Keratinocyte (primary cell): ENCODE data around the gene TEX13C. TPM values are rescaled to one million over a fixed set of nuclear protein-coding genes. Genes with fewer than 3 reads are reported as not detected.
"Not testable (repeated sequence)": the region's sequence is repeated elsewhere in the genome, so short reads cannot be mapped to it uniquely, and the experiment has no call there.

ENCODE experiments used
- DNase-seq: peaks from one replicate; pipeline ENCODE4 v3.0.0-alpha.2; 2011; ENCODE audit warnings: low read depth, missing footprints, low spot score
- FAIRE-seq: peaks from 2 replicates; lab custom pipeline; 2011; peaks lifted over from hg19 to GRCh38; lab: Jason Lieb, UNC
- H2AFZ ChIP-seq: 2 replicates; pipeline ENCODE4 v1.6.0; 2012; ENCODE audit warnings: low read length, control low read depth, inconsistent platforms; ENCODE audit not compliant: control insufficient read depth
- H3K27ac ChIP-seq: 2 replicates; pipeline ENCODE4 v1.5.1; 2011; ENCODE audit warnings: low read length; ENCODE audit not compliant: control insufficient read depth, insufficient read depth
- H3K27me3 ChIP-seq: 3 replicates; pipeline ENCODE4 v1.6.0; 2011; ENCODE audit warnings: low read length; ENCODE audit not compliant: control insufficient read depth, insufficient read depth; ENCODE audit errors: extremely low read depth
- H3K36me3 ChIP-seq, 2 experiments: 2 replicates in 1 of 2; 3 replicates in 1 of 2; pipeline ENCODE4 v1.5.1; 2011; ENCODE audit warnings: low read length in 2 of 2, mild to moderate bottlenecking in 1 of 2; ENCODE audit not compliant: control insufficient read depth in 2 of 2, insufficient read depth in 2 of 2; ENCODE audit errors: extremely low read depth in 1 of 2
- H3K4me1 ChIP-seq: 3 replicates; pipeline ENCODE4 v1.5.1; 2011; ENCODE audit warnings: low read length; ENCODE audit not compliant: control insufficient read depth, insufficient read depth; ENCODE audit errors: extremely low read depth
- H3K4me2 ChIP-seq: 3 replicates; pipeline ENCODE4 v1.6.0; 2011; ENCODE audit warnings: low read depth, low read length; ENCODE audit not compliant: control insufficient read depth, insufficient read depth; ENCODE audit errors: extremely low read depth
- H3K4me3 ChIP-seq, 3 experiments: fragments of 200-600 bp in 1 of 3; sonication (generic) in 1 of 3; 2 replicates in 2 of 3; 3 replicates in 1 of 3; pipeline ENCODE4 v1.5.1; 2011 to 2016; ENCODE audit warnings: low read length in 3 of 3, mild to moderate bottlenecking in 3 of 3, control low read depth in 2 of 3, inconsistent platforms in 1 of 3, low read depth in 1 of 3, mixed read lengths in 1 of 3, mixed run types in 1 of 3, moderate library complexity in 1 of 3; ENCODE audit not compliant: control insufficient read depth in 2 of 3, insufficient read depth in 2 of 3; ENCODE audit errors: extremely low read depth in 1 of 3
- H3K79me2 ChIP-seq: 2 replicates; pipeline ENCODE4 v1.6.0; 2012; ENCODE audit warnings: low read length; ENCODE audit not compliant: control insufficient read depth, insufficient read depth
- H3K9ac ChIP-seq: 3 replicates; pipeline ENCODE4 v1.6.0; 2011; ENCODE audit warnings: low read length; ENCODE audit not compliant: control insufficient read depth, insufficient read depth; ENCODE audit errors: extremely low read depth
- H3K9me1 ChIP-seq: 3 replicates; pipeline ENCODE4 v1.6.0; 2011; ENCODE audit warnings: low read length; ENCODE audit not compliant: control insufficient read depth, insufficient read depth; ENCODE audit errors: extremely low read depth
- H3K9me3 ChIP-seq: 2 replicates; pipeline ENCODE4 v1.5.1; 2012; ENCODE audit warnings: low read depth, low read length; ENCODE audit not compliant: control insufficient read depth
- H4K20me1 ChIP-seq: 3 replicates; pipeline ENCODE4 v1.6.0; 2011; ENCODE audit warnings: low read length; ENCODE audit not compliant: control insufficient read depth, insufficient read depth; ENCODE audit errors: extremely low read depth
- CTCF ChIP-seq, 3 experiments: IDR thresholded peaks in 1 of 3; conservative IDR thresholded peaks in 1 of 3; optimal IDR thresholded peaks in 1 of 3; 2 replicates in 2 of 3; 3 replicates in 1 of 3; pipeline versions ENCODE3 to v1.5.1; 2011; ENCODE audit warnings: low read length in 3 of 3, mild to moderate bottlenecking in 3 of 3, moderate library complexity in 2 of 3, control low read depth in 1 of 3, inconsistent platforms in 1 of 3; ENCODE audit not compliant: insufficient read depth in 2 of 3; ENCODE audit errors: extremely low read depth in 1 of 3
- EZH2 ChIP-seq: IDR thresholded peaks from one replicate; pipeline ENCODE4 v1.6.1; 2012; ENCODE audit warnings: inconsistent platforms, mild to moderate bottlenecking, low read length, moderate library complexity
- dilution Hi-C: fragments of 300-500 bp; cut with MboI; formaldehyde crosslinking; loops from one replicate; pipeline ENCODE4 v1.7.0; 2020; ENCODE audit warnings: low sequenced_read_pairs; ENCODE audit not compliant: extremely low pct_ligation_motif_present
- polyA plus RNA-seq, 5 experiments: library from polyadenylated mRNA; depleted of rRNA in 3 of 5; stranded (reverse) in 3 of 5; stranded (forward) in 1 of 5; unstranded in 1 of 5; fragments of >200 nt; gene quantifications; 1 replicate in 1 of 5; 2 replicates in 3 of 5; 3 replicates in 1 of 5; pipeline versions ENCODE4 v1.2.1 to v1.2.3, GENCODE V29; 2011 to 2012; ENCODE audit warnings: missing spikeins in 2 of 5, low read depth in 1 of 5, low replicate concordance in 1 of 5

TEX13C gene
- polyA plus RNA-seq, 1 donor (not counting 4 experiments of a cell fraction or from before 2014, with no cell fraction given), result not detected

- no peaks in the 10 kb centered on the region for H3K36me3 ChIP-seq
- no peaks in the 10 kb centered on the region for H3K9me1 ChIP-seq
- H3K27ac ChIP-seq, result no peak overlapping the region
- FAIRE-seq (no peak), DNase-seq (no peak)
- TF ChIP-seq EZH2 (no peak), CTCF (optimal IDR thresholded peaks at IDR 0.05 in 1 of 3, IDR thresholded peaks at IDR 0.05 in 1 of 3, conservative IDR thresholded peaks at IDR 0.05 in 1 of 3; ENCODE audit: extremely low read depth in 1 of 3, insufficient read depth in 2 of 3, low read length in 3 of 3) (no peak)
- no peaks in the 10 kb centered on the region for H4K20me1 ChIP-seq
- dilution Hi-C loops, result no loop called here
- no peaks in the 10 kb centered on the region for H3K9me3 ChIP-seq
- no peaks in the 10 kb centered on the region for H3K27me3 ChIP-seq
- H3K4me2 ChIP-seq, result no peak overlapping the region
- no peaks in the 10 kb centered on the region for H3K79me2 ChIP-seq
- no peak overlapping the region for H3K4me3 ChIP-seq
- H3K4me1 ChIP-seq, result no peaks in the 10 kb centered on the region
- H2AFZ ChIP-seq, result no peak overlapping the region
- H3K9ac ChIP-seq, result no peak overlapping the region
Observed at GRCh38 chrX:125308653-125309052, 11.0 kb upstream of the TEX13C start.

GRCh38 chrX:125319166-125319565, 505 bp upstream of the TEX13C start:
- H3K9me3 ChIP-seq, H2AFZ ChIP-seq, H3K36me3 ChIP-seq, dilution Hi-C loops, H3K27me3 ChIP-seq, H3K79me2 ChIP-seq, H3K9me1 ChIP-seq, DNase-seq, H3K4me1 ChIP-seq, H3K4me3 ChIP-seq, H3K9ac ChIP-seq, H3K4me2 ChIP-seq, H3K27ac ChIP-seq, FAIRE-seq, H4K20me1 ChIP-seq: not testable (repeated sequence)

GRCh38 chrX:125322431-125322830, 2.8 kb downstream of the TEX13C start:
- DNase-seq (no peak), FAIRE-seq (no peak)
- H3K9me1 ChIP-seq, result no peaks in the 10 kb centered on the region
- H3K4me1 ChIP-seq, result no peaks in the 10 kb centered on the region
- no peaks in the 10 kb centered on the region for H3K79me2 ChIP-seq
- H3K4me3 ChIP-seq, result no peak overlapping the region
- H3K27ac ChIP-seq, result no peak overlapping the region
- no peak overlapping the region for H3K9ac ChIP-seq
- H4K20me1 ChIP-seq, result no peaks in the 10 kb centered on the region
- dilution Hi-C loops, result no loop called here
- no peak overlapping the region for H3K4me2 ChIP-seq
- H3K27me3 ChIP-seq, result no peaks in the 10 kb centered on the region
- no peak for TF ChIP-seq EZH2
- TF ChIP-seq CTCF (optimal IDR thresholded peaks at IDR 0.05 in 1 of 3, IDR thresholded peaks at IDR 0.05 in 1 of 3, conservative IDR thresholded peaks at IDR 0.05 in 1 of 3; ENCODE audit: extremely low read depth in 1 of 3, insufficient read depth in 2 of 3, low read length in 3 of 3), result no peak
- peaks cover 10% of the 10 kb centered on the region for H3K9me3 ChIP-seq
- H3K36me3 ChIP-seq, result no peaks in the 10 kb centered on the region
- no peak overlapping the region for H2AFZ ChIP-seq
